Spleen (tissue), 11 donors: ENCODE data around the gene DPY19L2. TPM values are rescaled to one million over a fixed set of nuclear protein-coding genes. Genes with fewer than 3 reads are reported as not detected.
"Not testable (repeated sequence)": the region's sequence is repeated elsewhere in the genome, so short reads cannot be mapped to it uniquely, and the experiment has no call there.

Experiments
- DNase-seq: peaks from one replicate; pipeline ENCODE4 v3.0.0-alpha.2; 2020
- H3K27ac ChIP-seq, 8 donors: fragments of 200-600 bp; sonication (generic) in 7 of 8; 1 replicate in 4 of 8; 2 replicates in 4 of 8; pipeline versions ENCODE4 v1.5.0 to v1.8.0; 2016 to 2021; ENCODE audit warnings: inconsistent platforms in 4 of 8, mild to moderate bottlenecking in 4 of 8, moderate library complexity in 1 of 8
- H3K27me3 ChIP-seq, 7 donors: fragments of 200-600 bp; sonication (generic) in 6 of 7; replicated peaks in 1 of 7; 1 replicate in 4 of 7; 2 replicates in 3 of 7; pipeline versions ENCODE4 v1.5.0 to v1.8.0; 2016 to 2021; ENCODE audit warnings: inconsistent platforms in 3 of 7, mild to moderate bottlenecking in 1 of 7
- H3K36me3 ChIP-seq, 6 donors: fragments of 200-600 bp; sonication (generic) in 5 of 6; 1 replicate in 4 of 6; 2 replicates in 2 of 6; pipeline versions ENCODE4 v1.5.0 to v1.8.0; 2016 to 2021; ENCODE audit warnings: inconsistent platforms in 2 of 6
- H3K4me1 ChIP-seq, 6 donors: fragments of 200-600 bp; sonication (generic) in 5 of 6; 1 replicate in 3 of 6; 2 replicates in 3 of 6; pipeline versions ENCODE4 v1.5.0 to v1.8.0; 2016 to 2021; ENCODE audit warnings: inconsistent platforms in 3 of 6
- H3K4me3 ChIP-seq, 8 donors: fragments of 200-600 bp; sonication (generic) in 7 of 8; 1 replicate in 4 of 8; 2 replicates in 4 of 8; pipeline versions ENCODE4 v1.5.0 to v1.8.0; 2016 to 2021; ENCODE audit warnings: inconsistent platforms in 4 of 8, mild to moderate bottlenecking in 4 of 8, moderate library complexity in 2 of 8
- H3K9me3 ChIP-seq, 8 donors: fragments of 200-600 bp; sonication (generic) in 7 of 8; 1 replicate in 4 of 8; 2 replicates in 4 of 8; pipeline versions ENCODE4 v1.5.0 to v1.8.0; 2016 to 2021; ENCODE audit warnings: inconsistent platforms in 4 of 8
- POLR2A ChIP-seq, 3 donors: fragments of 450-650 bp; IDR thresholded peaks; one replicate each; pipeline ENCODE4 v1.5.1; 2017; ENCODE audit warnings: antibody characterized with exemption in 3 of 3, mild to moderate bottlenecking in 1 of 3
- POLR2AphosphoS5 ChIP-seq, 3 donors: sonication (generic); formaldehyde crosslinking; IDR thresholded peaks; one replicate each; pipeline ENCODE4 v1.5.1; 2017; ENCODE audit warnings: antibody characterized with exemption in 3 of 3
- WGBS, 5 donors: extraction: QIAGEN DNeasy Blood & Tissue Kit in 3 of 5; methylation state at CpG; one replicate each; pipeline versions ENCODE4 v1.1.5 to v1.1.7; 2013 to 2018; 5-methylcytosine and 5-hydroxymethylcytosine counted together
- intact Hi-C: fragments of 100-400 bp; cut with DNase I; formaldehyde crosslinking; loops from one replicate; pipeline ENCODE4 v1.15.0; 2023; ENCODE audit warnings: low total_unique reads
- polyA plus RNA-seq, 3 donors: library from polyadenylated mRNA; stranded (reverse); fragments of 200-250 nt; gene quantifications; one replicate each; pipeline ENCODE4 v1.2.1, GENCODE V29; 2013
- total RNA-seq, 7 donors: library from RNA; depleted of rRNA in 3 of 7; stranded (reverse); fragments of >200 nt in 3 of 7; fragmentation: NEBNext Ultra II Directional in 4 of 7; extraction: Animal tissue kit (Norgen Biotek cat#: 25700) in 4 of 7; gene quantifications; one replicate each; pipeline versions ENCODE4 v1.1.0 to v1.2.1, GENCODE V29; 2016 to 2021
- TF ChIP-seq, protein P1 (sequence below), 11 experiments: fragments of 200-600 bp in 7 of 11; fragments of 450-650 bp in 4 of 11; sonication (generic) in 4 of 11; IDR thresholded peaks in 8 of 11; conservative IDR thresholded peaks in 3 of 11; 1 replicate in 7 of 11; 2 replicates in 4 of 11; pipeline versions ENCODE4 v1.4.0 to v1.8.0; 2016 to 2021; ENCODE audit warnings: antibody characterized with exemption in 11 of 11, inconsistent platforms in 4 of 11, mild to moderate bottlenecking in 1 of 11
- donor health status: healthy with polysubstance abuse.
- donor health status: DM: no; HTN: no; CAD: no; lungs with moderate emphysema.
- donor health status: DM: no; HTN: no; CAD: no.
- donor health status: Bipolar disorder and iron deficiency.
- donor health status: healthy.
- donor health status: DM: no; HTN: no; CAD: no.
- donor health status: DM: yes; HTN: yes; CAD: no.

DPY19L2 gene
- total and polyA plus RNA-seq, 10 donors: 1.2 to 6.7 (median 4.0) TPM

- H3K4me3 ChIP-seq, intact Hi-C loops, H3K27ac ChIP-seq, H3K36me3 ChIP-seq, DNase-seq, H3K27me3 ChIP-seq, H3K9me3 ChIP-seq, H3K4me1 ChIP-seq: not testable (repeated sequence)
- 83 to 89% (median 84%) methylated on average over 12 to 13 of the region's 13 CpGs for WGBS, 5 donors
Observed at GRCh38 chr12:63551397-63551796, 116.9 kb downstream of the DPY19L2 start.

- WGBS, 5 donors: 55 to 76% (median 70%) methylated on average over 2 of the region's 2 CpGs
- H3K9me3 ChIP-seq, H3K4me1 ChIP-seq, H3K27ac ChIP-seq, H3K27me3 ChIP-seq, DNase-seq, H3K36me3 ChIP-seq, H3K4me3 ChIP-seq, intact Hi-C loops: not testable (repeated sequence)
Observed at GRCh38 chr12:63549034-63549433, 119.3 kb downstream of the DPY19L2 start.

- 62 to 82% (median 79%) methylated on average over 2 to 4 of the region's 5 CpGs for WGBS, 5 donors
- H3K9me3 ChIP-seq, intact Hi-C loops: not testable (repeated sequence)
Observed at GRCh38 chr12:63545298-63545916, 122.9 kb downstream of the DPY19L2 start.

GRCh38 chr12:63538656-63539055, 129.6 kb downstream of the DPY19L2 start:
- DNase-seq, H3K36me3 ChIP-seq, H3K4me1 ChIP-seq, H3K9me3 ChIP-seq, H3K4me3 ChIP-seq, intact Hi-C loops, H3K27me3 ChIP-seq, H3K27ac ChIP-seq: not testable (repeated sequence)
- WGBS, 5 donors: 71 to 84% (median 74%) methylated on average over 4 of the region's 4 CpGs

More at GRCh38 chr12:63545298-63545916, 122.9 kb downstream of the DPY19L2 start:
- H3K4me1 ChIP-seq, H3K27ac ChIP-seq, H3K27me3 ChIP-seq, H3K4me3 ChIP-seq, DNase-seq, H3K36me3 ChIP-seq: not testable (repeated sequence)

GRCh38 chr12:63537838-63538237, 130.5 kb downstream of the DPY19L2 start:
- H3K4me1 ChIP-seq, H3K27ac ChIP-seq, H3K27me3 ChIP-seq, H3K36me3 ChIP-seq, DNase-seq, intact Hi-C loops, H3K4me3 ChIP-seq, H3K9me3 ChIP-seq: not testable (repeated sequence)

DNA sequence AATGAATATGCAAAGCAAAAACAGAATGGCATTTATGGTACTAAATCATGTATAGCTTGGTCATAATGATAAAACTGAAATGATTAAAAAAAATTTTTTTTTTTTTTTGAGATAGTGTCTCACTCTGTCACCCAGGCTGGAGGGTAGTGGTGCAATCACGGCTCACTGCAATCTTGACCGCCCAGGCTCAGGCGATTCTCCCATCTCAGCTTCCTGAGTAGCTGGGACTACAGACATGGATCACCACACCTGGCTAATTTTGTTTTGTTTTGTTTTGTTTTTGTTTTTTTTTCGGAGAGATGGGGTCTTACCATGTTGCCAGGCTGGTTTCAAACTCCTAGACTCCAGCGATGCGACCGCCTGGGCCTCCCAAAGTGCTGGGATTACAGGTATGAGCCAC, 138.7 kb downstream of the DPY19L2 start:
- H3K4me3 ChIP-seq, H3K4me1 ChIP-seq, H3K36me3 ChIP-seq, H3K27ac ChIP-seq, DNase-seq, intact Hi-C loops, H3K27me3 ChIP-seq: not testable (repeated sequence)
- H3K9me3 ChIP-seq: peaks cover 0 to 10% (median 1%) of the 10 kb centered on the region in 8 donors
- WGBS, 5 donors: 77 to 89% (median 79%) methylated on average over 7 of the region's 7 CpGs

DNA sequence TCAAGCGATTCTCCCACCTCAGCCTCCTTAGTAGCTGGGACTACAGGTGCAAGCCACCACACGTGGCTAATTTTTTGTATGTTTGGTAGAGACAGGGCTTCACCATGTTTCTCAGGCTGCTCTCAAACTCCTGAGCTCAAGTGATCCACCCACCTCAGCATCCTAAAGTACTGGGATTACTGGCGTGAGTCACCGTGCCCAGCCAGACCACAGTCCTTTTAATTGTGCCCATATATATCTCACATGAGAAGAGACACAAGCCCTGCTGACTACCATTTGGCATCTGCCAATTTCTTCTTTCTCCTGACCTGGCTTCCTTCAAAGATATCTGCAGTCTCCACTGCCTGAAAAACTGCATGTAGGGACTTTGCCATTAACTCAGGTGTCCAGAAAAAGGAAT, 142.5 kb downstream of the DPY19L2 start:
- no peaks in the 10 kb centered on the region for H3K36me3 ChIP-seq
- no peak overlapping the region for H3K4me3 ChIP-seq
- intact Hi-C loops: no loop called here
- H3K27me3 ChIP-seq: no peaks in the 10 kb centered on the region
- H3K4me1 ChIP-seq: no peaks in the 10 kb centered on the region
- H3K9me3 ChIP-seq: peaks cover 0 to 10% (median 1%) of the 10 kb centered on the region in 8 donors
- no peak overlapping the region for H3K27ac ChIP-seq
- WGBS, 5 donors: 77 to 98% (median 88%) methylated on average over 4 of the region's 4 CpGs
- no peak for TF ChIP-seq POLR2AphosphoS5 (IDR thresholded peaks at IDR 0.05)
- TF ChIP-seq, protein P1, sequence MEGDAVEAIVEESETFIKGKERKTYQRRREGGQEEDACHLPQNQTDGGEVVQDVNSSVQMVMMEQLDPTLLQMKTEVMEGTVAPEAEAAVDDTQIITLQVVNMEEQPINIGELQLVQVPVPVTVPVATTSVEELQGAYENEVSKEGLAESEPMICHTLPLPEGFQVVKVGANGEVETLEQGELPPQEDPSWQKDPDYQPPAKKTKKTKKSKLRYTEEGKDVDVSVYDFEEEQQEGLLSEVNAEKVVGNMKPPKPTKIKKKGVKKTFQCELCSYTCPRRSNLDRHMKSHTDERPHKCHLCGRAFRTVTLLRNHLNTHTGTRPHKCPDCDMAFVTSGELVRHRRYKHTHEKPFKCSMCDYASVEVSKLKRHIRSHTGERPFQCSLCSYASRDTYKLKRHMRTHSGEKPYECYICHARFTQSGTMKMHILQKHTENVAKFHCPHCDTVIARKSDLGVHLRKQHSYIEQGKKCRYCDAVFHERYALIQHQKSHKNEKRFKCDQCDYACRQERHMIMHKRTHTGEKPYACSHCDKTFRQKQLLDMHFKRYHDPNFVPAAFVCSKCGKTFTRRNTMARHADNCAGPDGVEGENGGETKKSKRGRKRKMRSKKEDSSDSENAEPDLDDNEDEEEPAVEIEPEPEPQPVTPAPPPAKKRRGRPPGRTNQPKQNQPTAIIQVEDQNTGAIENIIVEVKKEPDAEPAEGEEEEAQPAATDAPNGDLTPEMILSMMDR (IDR thresholded peaks at IDR 0.05 in 8 of 11, conservative IDR thresholded peaks at IDR 0.05 in 3 of 11): no peak
- TF ChIP-seq POLR2A (IDR thresholded peaks at IDR 0.05): no peak
- no peak for DNase-seq
